HepG2 (cell line): ENCODE measurements around the gene CRYBA2. TPM values are rescaled to one million over a fixed set of nuclear protein-coding genes. Genes with fewer than 3 reads are reported as not detected.
A peak's percentile ranks its signal among the peaks of the same experiment; 100 is the strongest.

Experiments used
- ATAC-seq: fragments of 200-7000 bp; cut with Tn5 transposase; 3 replicates; pipeline ENCODE4 v1.9.1; 2020; ENCODE audit warnings: mild to moderate bottlenecking, moderate library complexity
- BruUV-seq: library from RNA; stranded (reverse); fragments of 400-500 nt; replicated peaks from 2 replicates; lab custom pipeline; 2021; lab: Mats Ljungman, UMichigan
- CTCF ChIA-PET: fragments of 300-600 bp; formaldehyde crosslinking; extraction: SDS; loops from one replicate; lab custom pipeline; 2021; ENCODE audit warnings: low total read pairs, inconsistent platforms, low intra/inter-chr PET ratio; lab: Yijun Ruan, JAX
- POLR2A ChIA-PET: fragments of 350-600 bp; sonication (Branson Sonifier 250); formaldehyde crosslinking; loops from one replicate; lab custom pipeline; 2020; ENCODE audit warnings: antibody characterized with exemption, inconsistent platforms; lab: Yijun Ruan, JAX
- DNase-seq: peaks from one replicate; pipeline ENCODE4 v3.0.0-alpha.2; 2015; ENCODE audit warnings: low spot score
- FAIRE-seq: peaks from 3 replicates; lab custom pipeline; 2011; peaks lifted over from hg19 to GRCh38; lab: Jason Lieb, UNC
- H2AFZ ChIP-seq: one replicate; pipeline ENCODE4 v1.6.1; 2011; ENCODE audit warnings: low read length, inconsistent platforms
- H3K27ac ChIP-seq: fragments of 300-600 bp; 3 replicates; pipeline ENCODE4 v1.8.0; 2011; ENCODE audit warnings: mixed run types, mild to moderate bottlenecking, mixed read lengths, low read length, inconsistent platforms; ENCODE audit not compliant: insufficient read depth; ENCODE audit errors: extremely low read length
- H3K27me3 ChIP-seq, 2 experiments: fragments of 200-600 bp in 1 of 2; 2 replicates in 1 of 2; 3 replicates in 1 of 2; pipeline versions ENCODE4 v1.6.0 to v1.8.0; 2011; ENCODE audit warnings: low read length in 2 of 2, mild to moderate bottlenecking in 2 of 2, moderate library complexity in 2 of 2, inconsistent platforms in 1 of 2; ENCODE audit not compliant: insufficient read depth in 2 of 2, control insufficient read depth in 1 of 2
- H3K36me3 ChIP-seq, 2 experiments: fragments of 200-600 bp in 1 of 2; replicated peaks in 1 of 2; 2 replicates in 1 of 2; 3 replicates in 1 of 2; pipeline versions ENCODE4 v1.5.1 to v1.8.0; 2011; ENCODE audit warnings: low read length in 2 of 2, inconsistent platforms in 1 of 2; ENCODE audit not compliant: insufficient read depth in 2 of 2, control insufficient read depth in 1 of 2
- H3K4me1 ChIP-seq: 2 replicates; pipeline ENCODE4 v1.5.1; 2012; ENCODE audit warnings: low read length, inconsistent platforms; ENCODE audit not compliant: insufficient read depth
- H3K4me2 ChIP-seq: 2 replicates; pipeline ENCODE4 v1.6.0; 2011; ENCODE audit warnings: low read depth, low read length, inconsistent platforms
- H3K4me3 ChIP-seq, 3 experiments: fragments of 200-600 bp in 1 of 3; sonication (generic), shearing (Covaris generic) in 1 of 3; replicated peaks in 1 of 3; 2 replicates each; pipeline ENCODE4 v1.5.1; 2011 to 2016; ENCODE audit warnings: low read length in 3 of 3, inconsistent platforms in 2 of 3, low read depth in 2 of 3, mild to moderate bottlenecking in 2 of 3, control low read depth in 1 of 3, mixed read lengths in 1 of 3; ENCODE audit not compliant: insufficient read depth in 1 of 3
- H3K79me2 ChIP-seq: one replicate; pipeline ENCODE4 v1.6.1; 2011; ENCODE audit warnings: low read length, inconsistent platforms; ENCODE audit not compliant: insufficient read depth
- H3K9ac ChIP-seq: 2 replicates; pipeline ENCODE4 v1.6.0; 2011; ENCODE audit warnings: mild to moderate bottlenecking, low read depth, low read length, inconsistent platforms; ENCODE audit not compliant: insufficient read depth
- H3K9me3 ChIP-seq: 2 replicates; pipeline ENCODE4 v1.5.1; 2012; ENCODE audit warnings: mild to moderate bottlenecking, low read length
- H4K20me1 ChIP-seq: 2 replicates; pipeline ENCODE4 v1.6.0; 2011; ENCODE audit warnings: inconsistent platforms, mild to moderate bottlenecking, low read length, moderate library complexity; ENCODE audit not compliant: insufficient read depth
- BCL6 ChIP-seq: IDR thresholded peaks from 2 replicates; pipeline ENCODE4 v1.6.1; 2016; ENCODE audit warnings: missing genetic modification reagents, missing compliant biosample characterization
- NONO ChIP-seq, 2 experiments: fragments of 450-650 bp in 1 of 2; sonication (generic) in 1 of 2; formaldehyde crosslinking in 1 of 2; IDR thresholded peaks in 1 of 2; conservative IDR thresholded peaks in 1 of 2; 2 replicates each; pipeline versions ENCODE4 v1.6.1 to v1.8.0; 2017 to 2022; ENCODE audit warnings: mild to moderate bottlenecking in 1 of 2, missing genetic modification reagents in 1 of 2, moderate library complexity in 1 of 2
- NR2C2 ChIP-seq: sonication (generic); formaldehyde crosslinking; IDR thresholded peaks from 2 replicates; pipeline ENCODE4 v1.4.0; 2020; ENCODE audit warnings: missing genetic modification reagents, mild to moderate bottlenecking, moderate library complexity, borderline replicate concordance
- ZBTB33 ChIP-seq: sonication (generic); formaldehyde crosslinking; IDR thresholded peaks from 2 replicates; pipeline ENCODE4 v1.4.0; 2020; ENCODE audit warnings: missing genetic modification reagents
- ZNF33B ChIP-seq: sonication (generic); formaldehyde crosslinking; IDR thresholded peaks from 2 replicates; pipeline ENCODE4 v1.5.1; 2020; ENCODE audit warnings: mild to moderate bottlenecking, missing genetic modification reagents
- ZNF34 ChIP-seq: sonication (generic); formaldehyde crosslinking; IDR thresholded peaks from 2 replicates; pipeline ENCODE4 v1.4.0; 2020; ENCODE audit warnings: mild to moderate bottlenecking, missing genetic modification reagents, borderline replicate concordance
- ZNF446 ChIP-seq: sonication (generic); formaldehyde crosslinking; IDR thresholded peaks from 2 replicates; pipeline ENCODE4 v1.5.0; 2020; ENCODE audit warnings: mild to moderate bottlenecking, missing genetic modification reagents
- ZNF556 ChIP-seq: sonication (generic); formaldehyde crosslinking; IDR thresholded peaks from 2 replicates; pipeline ENCODE4 v1.4.0; 2020; ENCODE audit warnings: mild to moderate bottlenecking, missing genetic modification reagents, borderline replicate concordance
- ZNF589 ChIP-seq: sonication (generic); formaldehyde crosslinking; conservative IDR thresholded peaks from 2 replicates; pipeline ENCODE4 v1.8.0; 2022; ENCODE audit warnings: mild to moderate bottlenecking, moderate library complexity, missing genetic modification reagents
- ZSCAN22 ChIP-seq: sonication (generic); formaldehyde crosslinking; IDR thresholded peaks from 2 replicates; pipeline ENCODE4 v1.4.0; 2020; ENCODE audit warnings: mild to moderate bottlenecking, missing genetic modification reagents
- WGBS: methylation state at CpG from one replicate; pipeline ENCODE4 v1.1.6; 2017; ENCODE audit warnings: low lambda C conversion rate; 5-methylcytosine and 5-hydroxymethylcytosine counted together
- in situ Hi-C: cut with HindIII; loops from 2 replicates; pipeline ENCODE4 v1.10.0; 2017; ENCODE audit warnings: low pct_unique_long_range_greater_than_20kb; ENCODE audit not compliant: extremely low pct_ligation_motif_present
- intact Hi-C: fragments of 100-400 bp; cut with micrococcal nuclease; formaldehyde crosslinking; loops from one replicate; pipeline ENCODE4 v1.10.0; 2022; ENCODE audit not compliant: unreplicated experiment
- polyA plus RNA-seq, 8 experiments: library from polyadenylated mRNA; depleted of rRNA in 3 of 8; stranded (reverse) in 7 of 8; unstranded in 1 of 8; fragments of >200 nt; fragmentation: Illumina TruSeq in 4 of 8; extraction: Trizol in 4 of 8; gene quantifications; 2 replicates each; pipeline versions ENCODE4 v1.2.1 to v1.2.3, GENCODE V29; 2011 to 2016; ENCODE audit warnings: low read depth in 4 of 8, missing spikeins in 1 of 8, mixed read lengths in 1 of 8; ENCODE audit not compliant: insufficient read depth in 1 of 8
- total RNA-seq, 5 experiments: library from RNA; depleted of rRNA; stranded (reverse); fragments of >200 nt; fragmentation: Illumina TruSeq; extraction: Trizol; gene quantifications; 2 replicates each; pipeline ENCODE4 v1.2.3, GENCODE V29; 2016; ENCODE audit warnings: low read depth in 1 of 5

CRYBA2 gene
- total and polyA plus RNA-seq, 2 of the 13 experiments (the other 11 are each of a cell fraction or from before 2014, with no cell fraction given): not detected

- Histone ChIP-seq H2AFZ (no peak overlapping the region), H3K9me3 (no peaks in the 10 kb centered on the region), H3K27ac (no peak overlapping the region), H3K9ac (no peak overlapping the region), H3K4me1 (peaks cover 38% of the 10 kb centered on the region), H3K27me3 (peaks cover 48 to 95% of the 10 kb centered on the region in 2 experiments), H3K36me3 (no peaks in the 10 kb centered on the region), H4K20me1 (peaks cover 47% of the 10 kb centered on the region; the same call in 1 of the 2 replicates), H3K79me2 (no peaks in the 10 kb centered on the region), H3K4me3 (no peak overlapping the region), H3K4me2 (no peak overlapping the region)
- no peak for TF ChIP-seq ZNF446 (CRISPR knock-in tag)
- TF ChIP-seq BCL6 (CRISPR knock-in tag): peak; percentile 70
- intact Hi-C loops: no loop called here
- FAIRE-seq (no peak), DNase-seq (no peak), ATAC-seq (no peak)
- POLR2A ChIA-PET: no interaction called here
- CTCF ChIA-PET: no interaction called here
- in situ Hi-C loops: no loop called here
- no TSS peak for BruUV-seq
- 47% methylated on average over 11 of the region's 12 CpGs for WGBS
Observed at GRCh38 chr2:218998414-218999002, 5.3 kb upstream of the CRYBA2 start.

GRCh38 chr2:218997731-218998130 lies 4.5 kb upstream of the CRYBA2 start:
- ChIA-PET CTCF (no interaction called here), POLR2A (no interaction called here)
- whole genome bisulfite sequencing: 8% methylated on average over 2 of the region's 2 CpGs
- ATAC-seq (no peak), DNase-seq (no peak), FAIRE-seq (no peak)
- no peak overlapping the region for H3K4me2 ChIP-seq
- H3K27ac ChIP-seq: no peak overlapping the region
- peaks cover 37% of the 10 kb centered on the region for H3K4me1 ChIP-seq
- no TSS peak for BruUV-seq
- TF ChIP-seq NONO (IDR thresholded peaks at IDR 0.05) (no peak), NONO (CRISPR knock-in tag; conservative IDR thresholded peaks at IDR 0.05) (no peak), ZSCAN22 (CRISPR knock-in tag) (no peak), NR2C2 (CRISPR knock-in tag) (no peak), ZNF589 (no peak), ZNF556 (no peak), ZNF33B (no peak), ZNF34 (CRISPR knock-in tag) (no peak), ZBTB33 (CRISPR knock-in tag) (no peak)
- no peak overlapping the region for H3K4me3 ChIP-seq
- in situ Hi-C loops (no loop called here), intact Hi-C loops (no loop called here)
- H3K9me3 ChIP-seq: no peaks in the 10 kb centered on the region
- H3K36me3 ChIP-seq: no peaks in the 10 kb centered on the region
- H3K79me2 ChIP-seq: no peaks in the 10 kb centered on the region
- H3K27me3 ChIP-seq: peaks cover 49 to 95% of the 10 kb centered on the region in 2 experiments
- H3K9ac ChIP-seq: no peak overlapping the region
- peaks cover 45% of the 10 kb centered on the region; the same call in 1 of the 2 replicates for H4K20me1 ChIP-seq
- no peak overlapping the region for H2AFZ ChIP-seq
